Lower leg skin (tissue), 3 donors: Measurements from ENCODE around the gene TNFRSF19.

Source experiments
- POLR2A ChIP-seq, 2 donors: fragments of 450-650 bp; IDR thresholded peaks; one replicate each; pipeline ENCODE4 v1.6.1; 2016 to 2017; ENCODE audit warnings: antibody characterized with exemption in 2 of 2, mild to moderate bottlenecking in 1 of 2, moderate library complexity in 1 of 2
- TF ChIP-seq, protein P1 (sequence below), 3 donors: fragments of 450-650 bp; IDR thresholded peaks; one replicate each; pipeline ENCODE4 v1.5.1; 2016; ENCODE audit warnings: antibody characterized with exemption in 3 of 3, mild to moderate bottlenecking in 3 of 3, moderate library complexity in 2 of 3

DNA sequence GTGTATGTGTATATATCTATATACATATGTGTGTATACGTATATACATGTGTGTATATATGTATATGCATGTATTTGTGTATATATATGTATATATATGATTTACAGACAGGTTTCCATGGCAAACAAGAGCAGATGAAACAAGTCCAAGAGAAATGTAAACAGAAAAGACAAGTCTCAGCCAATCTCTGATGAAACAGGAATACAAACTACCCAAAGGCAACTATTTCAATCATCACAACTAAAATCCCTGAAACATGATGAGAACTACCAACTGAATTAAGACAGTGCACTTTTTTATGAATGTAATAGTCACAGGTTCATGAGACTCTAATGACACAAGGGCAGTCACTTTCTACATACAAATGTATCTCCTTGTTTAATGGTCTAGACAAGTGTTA lies 140.2 kb downstream of the TNFRSF19 start:
- TF ChIP-seq, protein P1, sequence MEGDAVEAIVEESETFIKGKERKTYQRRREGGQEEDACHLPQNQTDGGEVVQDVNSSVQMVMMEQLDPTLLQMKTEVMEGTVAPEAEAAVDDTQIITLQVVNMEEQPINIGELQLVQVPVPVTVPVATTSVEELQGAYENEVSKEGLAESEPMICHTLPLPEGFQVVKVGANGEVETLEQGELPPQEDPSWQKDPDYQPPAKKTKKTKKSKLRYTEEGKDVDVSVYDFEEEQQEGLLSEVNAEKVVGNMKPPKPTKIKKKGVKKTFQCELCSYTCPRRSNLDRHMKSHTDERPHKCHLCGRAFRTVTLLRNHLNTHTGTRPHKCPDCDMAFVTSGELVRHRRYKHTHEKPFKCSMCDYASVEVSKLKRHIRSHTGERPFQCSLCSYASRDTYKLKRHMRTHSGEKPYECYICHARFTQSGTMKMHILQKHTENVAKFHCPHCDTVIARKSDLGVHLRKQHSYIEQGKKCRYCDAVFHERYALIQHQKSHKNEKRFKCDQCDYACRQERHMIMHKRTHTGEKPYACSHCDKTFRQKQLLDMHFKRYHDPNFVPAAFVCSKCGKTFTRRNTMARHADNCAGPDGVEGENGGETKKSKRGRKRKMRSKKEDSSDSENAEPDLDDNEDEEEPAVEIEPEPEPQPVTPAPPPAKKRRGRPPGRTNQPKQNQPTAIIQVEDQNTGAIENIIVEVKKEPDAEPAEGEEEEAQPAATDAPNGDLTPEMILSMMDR (IDR thresholded peaks at IDR 0.05): no peak
- TF ChIP-seq POLR2A (IDR thresholded peaks at IDR 0.05): no peak
